H9 (cell line): ENCODE data around the gene SRSF7. TPM values are rescaled to one million over a fixed set of nuclear protein-coding genes. Genes with fewer than 3 reads are reported as not detected.

ENCODE experiments used
- DNase-seq: peaks from one replicate; pipeline ENCODE4 v3.0.0-alpha.2; 2017
- H2AFZ ChIP-seq: one replicate; pipeline ENCODE4 v1.6.1; 2013; ENCODE audit warnings: mild to moderate bottlenecking, low read length, control low read depth, moderate library complexity
- H2AK5ac ChIP-seq: 2 replicates; pipeline ENCODE4 v1.6.1; 2013; ENCODE audit warnings: low read length, control low read depth, mixed read lengths; ENCODE audit not compliant: insufficient read length
- H2BK120ac ChIP-seq: one replicate; pipeline ENCODE4 v1.6.1; 2013; ENCODE audit warnings: low read depth, mild to moderate bottlenecking, low read length, control low read depth, inconsistent platforms; ENCODE audit not compliant: poor library complexity, severe bottlenecking
- H2BK12ac ChIP-seq: 2 replicates; pipeline ENCODE4 v1.6.1; 2013; ENCODE audit warnings: low read length, control low read depth, mixed read lengths, low read depth; ENCODE audit not compliant: insufficient read length
- H2BK15ac ChIP-seq: 2 replicates; pipeline ENCODE4 v1.6.1; 2013; ENCODE audit warnings: low read depth, low read length, control low read depth
- H2BK20ac ChIP-seq: one replicate; pipeline ENCODE4 v1.6.1; 2013; ENCODE audit warnings: low read depth, mild to moderate bottlenecking, low read length, control low read depth, inconsistent platforms; ENCODE audit not compliant: poor library complexity, severe bottlenecking
- H2BK5ac ChIP-seq: 2 replicates; pipeline ENCODE4 v1.6.1; 2013; ENCODE audit warnings: low read length, control low read depth, mixed read lengths; ENCODE audit not compliant: insufficient read length
- H3K14ac ChIP-seq: 2 replicates; pipeline ENCODE4 v1.6.1; 2013; ENCODE audit warnings: low read length, control low read depth; ENCODE audit not compliant: insufficient read depth
- H3K18ac ChIP-seq: 2 replicates; pipeline ENCODE4 v1.6.1; 2013; ENCODE audit warnings: low read depth, mild to moderate bottlenecking, mixed read lengths, low read length, control low read depth; ENCODE audit not compliant: insufficient read length
- H3K23ac ChIP-seq: 2 replicates; pipeline ENCODE4 v1.6.1; 2013; ENCODE audit warnings: low read length, control low read depth, mixed read lengths, low read depth; ENCODE audit not compliant: insufficient read length
- H3K23me2 ChIP-seq: 2 replicates; pipeline ENCODE4 v1.6.1; 2013; ENCODE audit warnings: low read depth, mild to moderate bottlenecking, mixed read lengths, low read length, control low read depth; ENCODE audit not compliant: insufficient read length, poor library complexity, severe bottlenecking
- H3K27ac ChIP-seq: 2 replicates; pipeline ENCODE4 v1.5.1; 2013; ENCODE audit warnings: low read length, control low read depth, mixed read lengths, low read depth; ENCODE audit not compliant: insufficient read length
- H3K27me3 ChIP-seq: 2 replicates; pipeline ENCODE4 v1.6.1; 2013; ENCODE audit warnings: low read length, control low read depth, inconsistent platforms; ENCODE audit not compliant: insufficient read depth
- H3K4ac ChIP-seq: 2 replicates; pipeline ENCODE4 v1.6.1; 2013; ENCODE audit warnings: low read depth, mild to moderate bottlenecking, control low read depth, inconsistent platforms, low read length, moderate library complexity
- H3K4me1 ChIP-seq: 2 replicates; pipeline ENCODE4 v1.6.1; 2013; ENCODE audit warnings: low read length, control low read depth, inconsistent platforms; ENCODE audit not compliant: insufficient read depth
- H3K4me2 ChIP-seq: 2 replicates; pipeline ENCODE4 v1.6.1; 2013; ENCODE audit warnings: low read length, control low read depth, mixed read lengths; ENCODE audit not compliant: insufficient read length, insufficient read depth
- H3K56ac ChIP-seq: 2 replicates; pipeline ENCODE4 v1.6.1; 2013; ENCODE audit warnings: low read depth, mild to moderate bottlenecking, mixed read lengths, low read length, control low read depth; ENCODE audit not compliant: insufficient read length
- H3K79me1 ChIP-seq: 2 replicates; pipeline ENCODE4 v1.6.1; 2013; ENCODE audit warnings: low read depth, mild to moderate bottlenecking, moderate library complexity, low read length, control low read depth, inconsistent platforms; ENCODE audit not compliant: insufficient read depth, poor library complexity, severe bottlenecking
- H3K79me2 ChIP-seq: 2 replicates; pipeline ENCODE4 v1.6.1; 2013; ENCODE audit warnings: low read length, control low read depth, inconsistent platforms; ENCODE audit not compliant: insufficient read depth
- H3K9ac ChIP-seq: 2 replicates; pipeline ENCODE4 v1.6.1; 2013; ENCODE audit warnings: low read length, control low read depth, mixed read lengths; ENCODE audit not compliant: insufficient read length; ENCODE audit errors: extremely low read depth
- H3K9me3 ChIP-seq: one replicate; pipeline ENCODE4 v1.6.1; 2013; ENCODE audit warnings: low read depth, low read length, inconsistent platforms; ENCODE audit not compliant: control insufficient read depth
- H3T11ph ChIP-seq: one replicate; pipeline ENCODE4 v1.6.1; 2013; ENCODE audit warnings: mild to moderate bottlenecking, low read length, control low read depth, inconsistent platforms
- H4K20me1 ChIP-seq: one replicate; pipeline ENCODE4 v1.6.1; 2013; ENCODE audit not compliant: control insufficient read depth, insufficient read length, insufficient read depth
- H4K5ac ChIP-seq: 2 replicates; pipeline ENCODE4 v1.6.1; 2013; ENCODE audit warnings: low read depth, mild to moderate bottlenecking, mixed read lengths, low read length, control low read depth; ENCODE audit not compliant: insufficient read length
- H4K8ac ChIP-seq: replicated peaks from 2 replicates; pipeline ENCODE4 v1.6.1; 2013; ENCODE audit warnings: low read length, control low read depth, mixed read lengths, low read depth; ENCODE audit not compliant: insufficient read length
- H4K91ac ChIP-seq: 2 replicates; pipeline ENCODE4 v1.6.1; 2013; ENCODE audit warnings: low read depth, mild to moderate bottlenecking, moderate library complexity, mixed read lengths, low read length, control low read depth; ENCODE audit not compliant: insufficient read length
- H3K27ac Mint-ChIP-seq, 3 experiments: 2 replicates in 2 of 3; 3 replicates in 1 of 3; pipeline ENCODE4 v1.8.0; 2020 to 2021; ENCODE audit warnings: mixed read lengths in 3 of 3, mild to moderate bottlenecking in 1 of 3, moderate library complexity in 1 of 3
- H3K27me3 Mint-ChIP-seq: 2 replicates; pipeline ENCODE4 v1.8.0; 2021; ENCODE audit warnings: low read depth, mild to moderate bottlenecking, moderate library complexity, mixed read lengths
- H3K36me3 Mint-ChIP-seq, 3 experiments: 2 replicates in 2 of 3; 3 replicates in 1 of 3; pipeline ENCODE4 v1.8.0; 2020 to 2021; ENCODE audit warnings: low read depth in 3 of 3, mixed read lengths in 3 of 3; ENCODE audit not compliant: insufficient read depth in 1 of 3
- H3K4me1 Mint-ChIP-seq, 2 experiments: 2 replicates each; pipeline ENCODE4 v1.8.0; 2020; ENCODE audit warnings: mixed read lengths in 2 of 2
- H3K4me3 Mint-ChIP-seq, 2 experiments: 2 replicates in 1 of 2; 3 replicates in 1 of 2; pipeline ENCODE4 v1.8.0; 2020 to 2021; ENCODE audit warnings: mild to moderate bottlenecking in 2 of 2, mixed read lengths in 2 of 2, moderate library complexity in 1 of 2
- H3K9me3 Mint-ChIP-seq, 2 experiments: 2 replicates in 1 of 2; 3 replicates in 1 of 2; pipeline ENCODE4 v1.8.0; 2020; ENCODE audit warnings: mild to moderate bottlenecking in 2 of 2, mixed read lengths in 2 of 2, moderate library complexity in 1 of 2
- WGBS: extraction: QIAGEN DNeasy Blood & Tissue Kit; methylation state at CpG from one replicate; pipeline ENCODE4 v1.1.7; 2013; ENCODE audit warnings: missing lambda C conversion rate, low lambda C conversion rate, mixed read lengths; ENCODE audit not compliant: insufficient read length; ENCODE audit errors: extremely low coverage; 5-methylcytosine and 5-hydroxymethylcytosine counted together
- total RNA-seq: library from RNA; stranded (reverse); gene quantifications from 2 replicates; pipeline ENCODE4 v1.2.1, GENCODE V29; 2021
- TF ChIP-seq, protein P1 (sequence below): fragments of 200-600 bp; sonication (generic); conservative IDR thresholded peaks from 3 replicates; pipeline ENCODE4 v1.8.0; 2021; ENCODE audit warnings: antibody characterized with exemption, mild to moderate bottlenecking

Gene SRSF7
- total RNA-seq, 1 experiment from 2014 or later: 576 TPM

DNA sequence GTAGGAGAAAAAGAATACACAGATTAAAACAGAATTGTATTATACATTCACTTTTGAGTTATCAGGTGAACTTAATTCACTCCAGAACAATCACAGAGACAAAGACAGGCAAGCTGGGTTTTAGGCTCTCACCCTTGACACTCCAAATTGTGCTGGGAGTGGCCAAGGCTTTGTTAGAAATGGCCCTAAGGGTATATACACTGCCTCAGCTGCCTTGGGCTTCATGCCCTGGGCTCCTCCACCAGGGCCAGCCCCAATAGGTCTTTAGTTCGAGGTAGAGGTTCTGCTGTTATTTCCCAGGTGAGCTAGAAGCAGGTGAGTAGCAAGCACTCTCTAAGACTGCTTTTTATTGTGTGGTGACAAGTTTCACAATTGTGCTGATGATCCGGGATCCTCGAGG, 46.8 kb upstream of the SRSF7 start:
- no peak overlapping the region for H3K4me3 Mint-ChIP-seq
- no peaks in the 10 kb centered on the region for H3K4me1 ChIP-seq
- no peaks in the 10 kb centered on the region for H4K20me1 ChIP-seq
- WGBS: no CpG with 5 or more reads among the region's 3 CpGs
- no peaks in the 10 kb centered on the region for H3K27me3 ChIP-seq
- H3K4me2 ChIP-seq: no peak overlapping the region
- peaks cover 2 to 20% (median 10%) of the 10 kb centered on the region in 3 experiments; a peak in 6 of 7 replicates for H3K36me3 Mint-ChIP-seq
- no peaks in the 10 kb centered on the region for H3K23me2 ChIP-seq
- no peak overlapping the region for H3K14ac ChIP-seq
- no peak overlapping the region for H3T11ph ChIP-seq
- H4K8ac ChIP-seq: no peak overlapping the region
- H3K23ac ChIP-seq: no peak overlapping the region
- no peaks in the 10 kb centered on the region for H3K79me1 ChIP-seq
- H2BK15ac ChIP-seq: no peak overlapping the region
- H2BK120ac ChIP-seq: no peak overlapping the region
- no peak overlapping the region for H2BK12ac ChIP-seq
- H4K91ac ChIP-seq: no peak overlapping the region
- no peak overlapping the region for H4K5ac ChIP-seq
- no peak overlapping the region for H2AK5ac ChIP-seq
- H3K27me3 Mint-ChIP-seq: no peaks in the 10 kb centered on the region
- H2BK20ac ChIP-seq: no peak overlapping the region
- H3K9me3 Mint-ChIP-seq: no peaks in the 10 kb centered on the region
- DNase-seq: no peak
- TF ChIP-seq, protein P1, sequence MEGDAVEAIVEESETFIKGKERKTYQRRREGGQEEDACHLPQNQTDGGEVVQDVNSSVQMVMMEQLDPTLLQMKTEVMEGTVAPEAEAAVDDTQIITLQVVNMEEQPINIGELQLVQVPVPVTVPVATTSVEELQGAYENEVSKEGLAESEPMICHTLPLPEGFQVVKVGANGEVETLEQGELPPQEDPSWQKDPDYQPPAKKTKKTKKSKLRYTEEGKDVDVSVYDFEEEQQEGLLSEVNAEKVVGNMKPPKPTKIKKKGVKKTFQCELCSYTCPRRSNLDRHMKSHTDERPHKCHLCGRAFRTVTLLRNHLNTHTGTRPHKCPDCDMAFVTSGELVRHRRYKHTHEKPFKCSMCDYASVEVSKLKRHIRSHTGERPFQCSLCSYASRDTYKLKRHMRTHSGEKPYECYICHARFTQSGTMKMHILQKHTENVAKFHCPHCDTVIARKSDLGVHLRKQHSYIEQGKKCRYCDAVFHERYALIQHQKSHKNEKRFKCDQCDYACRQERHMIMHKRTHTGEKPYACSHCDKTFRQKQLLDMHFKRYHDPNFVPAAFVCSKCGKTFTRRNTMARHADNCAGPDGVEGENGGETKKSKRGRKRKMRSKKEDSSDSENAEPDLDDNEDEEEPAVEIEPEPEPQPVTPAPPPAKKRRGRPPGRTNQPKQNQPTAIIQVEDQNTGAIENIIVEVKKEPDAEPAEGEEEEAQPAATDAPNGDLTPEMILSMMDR: no peak
- H3K27ac ChIP-seq: no peak overlapping the region
- no peak overlapping the region for H2AFZ ChIP-seq
- no peak overlapping the region for H3K27ac Mint-ChIP-seq
- H2BK5ac ChIP-seq: no peak overlapping the region
- H3K9me3 ChIP-seq: no peaks in the 10 kb centered on the region
- H3K18ac ChIP-seq: no peak overlapping the region
- H3K9ac ChIP-seq: no peak overlapping the region
- no peaks in the 10 kb centered on the region for H3K79me2 ChIP-seq
- H3K56ac ChIP-seq: no peak overlapping the region
- H3K4ac ChIP-seq: no peak overlapping the region
- no peaks in the 10 kb centered on the region for H3K4me1 Mint-ChIP-seq
